SU-DHL-6 (cell line): ENCODE results near the gene ABHD8.

Experiments used
- EZH2phosphoT487 ChIP-seq: fragments of 200-600 bp; sonication (generic), shearing (Covaris generic); conservative IDR thresholded peaks from 2 replicates; pipeline ENCODE4 v1.6.1; 2018; ENCODE audit warnings: mild to moderate bottlenecking, antibody characterized with exemption, low read length, moderate library complexity, mixed read lengths
- TF ChIP-seq, protein P1 (sequence below): fragments of 200-600 bp; sonication (generic); IDR thresholded peaks from one replicate; pipeline ENCODE4 v1.5.1; 2017; ENCODE audit warnings: antibody characterized with exemption, mild to moderate bottlenecking, low read length, moderate library complexity; ENCODE audit not compliant: insufficient read depth, poor library complexity, severe bottlenecking

DNA sequence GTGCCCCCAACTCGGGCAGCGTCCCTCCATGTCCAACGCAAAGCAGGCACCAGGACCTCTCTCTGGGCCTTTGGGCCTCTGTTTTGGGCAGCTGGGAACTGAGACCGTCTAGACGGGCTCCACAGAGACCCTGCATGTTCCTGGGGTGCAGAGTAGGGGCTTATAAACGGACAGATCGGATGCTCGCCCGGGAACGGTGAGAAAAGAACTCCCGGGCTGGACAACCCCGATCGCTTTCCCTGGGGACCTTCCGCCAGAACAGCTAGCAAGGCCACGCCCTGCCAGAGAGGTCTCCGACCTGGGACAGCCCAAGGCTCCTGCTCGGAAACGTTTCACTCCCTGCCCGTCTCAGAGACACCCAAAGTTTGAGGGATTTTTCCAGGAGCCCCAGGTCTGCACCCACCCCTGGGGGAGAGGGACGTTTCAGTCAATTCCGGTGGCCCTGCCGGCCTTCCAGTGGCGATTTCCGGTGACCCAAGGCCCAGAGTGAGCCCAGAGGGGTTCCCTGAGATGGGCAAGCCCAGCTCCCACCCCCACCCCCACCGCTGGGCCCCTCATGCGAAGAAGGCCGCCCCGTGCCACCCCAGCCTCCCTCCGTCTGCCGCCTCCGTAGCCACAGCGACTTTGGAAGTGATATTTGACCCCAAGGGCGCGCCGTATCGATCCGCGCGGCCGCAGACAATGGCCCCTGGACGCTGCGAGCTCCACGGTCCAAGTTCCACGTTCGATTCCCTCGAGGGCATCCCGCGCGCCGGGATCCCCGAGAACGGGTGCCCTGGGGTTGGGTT is 59.2 kb downstream of the ABHD8 start:
- TF ChIP-seq EZH2phosphoT487: no peak
- TF ChIP-seq, protein P1, sequence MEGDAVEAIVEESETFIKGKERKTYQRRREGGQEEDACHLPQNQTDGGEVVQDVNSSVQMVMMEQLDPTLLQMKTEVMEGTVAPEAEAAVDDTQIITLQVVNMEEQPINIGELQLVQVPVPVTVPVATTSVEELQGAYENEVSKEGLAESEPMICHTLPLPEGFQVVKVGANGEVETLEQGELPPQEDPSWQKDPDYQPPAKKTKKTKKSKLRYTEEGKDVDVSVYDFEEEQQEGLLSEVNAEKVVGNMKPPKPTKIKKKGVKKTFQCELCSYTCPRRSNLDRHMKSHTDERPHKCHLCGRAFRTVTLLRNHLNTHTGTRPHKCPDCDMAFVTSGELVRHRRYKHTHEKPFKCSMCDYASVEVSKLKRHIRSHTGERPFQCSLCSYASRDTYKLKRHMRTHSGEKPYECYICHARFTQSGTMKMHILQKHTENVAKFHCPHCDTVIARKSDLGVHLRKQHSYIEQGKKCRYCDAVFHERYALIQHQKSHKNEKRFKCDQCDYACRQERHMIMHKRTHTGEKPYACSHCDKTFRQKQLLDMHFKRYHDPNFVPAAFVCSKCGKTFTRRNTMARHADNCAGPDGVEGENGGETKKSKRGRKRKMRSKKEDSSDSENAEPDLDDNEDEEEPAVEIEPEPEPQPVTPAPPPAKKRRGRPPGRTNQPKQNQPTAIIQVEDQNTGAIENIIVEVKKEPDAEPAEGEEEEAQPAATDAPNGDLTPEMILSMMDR: no peak
